K562 (cell line): ENCODE results near the gene MTG1. TPM values are rescaled to one million over a fixed set of nuclear protein-coding genes. Genes with fewer than 3 reads are reported as not detected.

Source experiments
- ATAC-seq: fragments of 200-7000 bp; cut with Tn5 transposase; 3 replicates; pipeline ENCODE4 v1.9.1; 2020; ENCODE audit warnings: moderate library complexity
- BruUV-seq: library from RNA; stranded (reverse); fragments of 400-500 nt; replicated peaks from 2 replicates; lab custom pipeline; 2021; lab: Mats Ljungman, UMichigan
- CTCF ChIA-PET: fragments of 300-600 bp; formaldehyde crosslinking; extraction: SDS; loops from one replicate; lab custom pipeline; 2021; ENCODE audit warnings: low intra/inter-chr PET ratio; lab: Yijun Ruan, JAX
- POLR2A ChIA-PET: fragments of 300-600, 350-650 bp; sonication (Branson Sonifier 250); formaldehyde crosslinking; extraction: SDS; loops from one replicate; lab custom pipeline; 2021; ENCODE audit warnings: antibody characterized with exemption, inconsistent platforms; lab: Yijun Ruan, JAX
- DNase-seq, 4 experiments: peaks; one replicate each; pipeline versions ENCODE4 v3.0.0 to v3.0.0-alpha.2; 2011 to 2018; ENCODE audit warnings: low spot score in 3 of 4, mixed read lengths in 3 of 4; ENCODE audit errors: extremely low read depth in 1 of 4
- FAIRE-seq: peaks from 2 replicates; lab custom pipeline; 2011; peaks lifted over from hg19 to GRCh38; lab: Jason Lieb, UNC
- H2AFZ ChIP-seq: 2 replicates; pipeline ENCODE4 v1.6.0; 2011; ENCODE audit warnings: low read depth, low read length, control low read depth, inconsistent platforms
- H3K27ac ChIP-seq: fragments of 200-600 bp; 3 replicates; pipeline ENCODE4 v1.8.0; 2011; ENCODE audit warnings: low read depth, mild to moderate bottlenecking, control low read depth, inconsistent platforms, low read length, moderate library complexity, mixed read lengths; ENCODE audit errors: extremely low read depth
- H3K27me3 ChIP-seq, 2 experiments: fragments of 300-600 bp in 1 of 2; 2 replicates in 1 of 2; 3 replicates in 1 of 2; pipeline versions ENCODE4 v1.6.0 to v1.8.0; 2011; ENCODE audit warnings: inconsistent platforms in 2 of 2, low read length in 2 of 2, mild to moderate bottlenecking in 1 of 2, mixed read lengths in 1 of 2, moderate library complexity in 1 of 2; ENCODE audit not compliant: control insufficient read depth in 2 of 2, insufficient read depth in 2 of 2
- H3K36me3 ChIP-seq: fragments of 300-600 bp; 3 replicates; pipeline ENCODE4 v1.8.0; 2011; ENCODE audit warnings: mild to moderate bottlenecking, low read length, inconsistent platforms; ENCODE audit not compliant: control insufficient read depth, insufficient read depth
- H3K4me1 ChIP-seq, 2 experiments: fragments of 200-600 bp in 1 of 2; replicated peaks in 1 of 2; 2 replicates in 1 of 2; 3 replicates in 1 of 2; pipeline versions ENCODE4 v1.5.1 to v1.8.0; 2011; ENCODE audit warnings: inconsistent platforms in 2 of 2, low read length in 2 of 2, mild to moderate bottlenecking in 1 of 2, mixed read lengths in 1 of 2, moderate library complexity in 1 of 2; ENCODE audit not compliant: control insufficient read depth in 2 of 2, insufficient read depth in 2 of 2
- H3K4me2 ChIP-seq: 2 replicates; pipeline ENCODE4 v1.6.1; 2011; ENCODE audit warnings: low read length, control low read depth, inconsistent platforms, mixed read lengths; ENCODE audit not compliant: insufficient read depth
- H3K4me3 ChIP-seq: fragments of 200-600 bp; sonication (generic), shearing (Covaris generic); 2 replicates; pipeline ENCODE4 v1.5.1; 2016; ENCODE audit warnings: control low read depth, inconsistent platforms
- H3K79me2 ChIP-seq: fragments of 200-600 bp; 3 replicates; pipeline ENCODE4 v1.8.0; 2011; ENCODE audit warnings: low read length, inconsistent platforms; ENCODE audit not compliant: control insufficient read depth, insufficient read depth
- H3K9ac ChIP-seq, 2 experiments: 2 replicates each; pipeline versions ENCODE4 v1.6.0 to v1.6.1; 2011; ENCODE audit warnings: low read depth in 2 of 2, low read length in 2 of 2, control low read depth in 1 of 2, inconsistent platforms in 1 of 2, mild to moderate bottlenecking in 1 of 2, mixed read lengths in 1 of 2; ENCODE audit not compliant: insufficient read depth in 1 of 2
- H3K9me1 ChIP-seq: one replicate; pipeline ENCODE4 v1.6.0; 2011; ENCODE audit warnings: inconsistent platforms, mild to moderate bottlenecking, low read length, moderate library complexity; ENCODE audit not compliant: control insufficient read depth, insufficient read depth
- H3K9me3 ChIP-seq: replicated peaks from 2 replicates; pipeline ENCODE4 v1.5.1; 2011; ENCODE audit warnings: low read depth, low read length, inconsistent platforms; ENCODE audit not compliant: control insufficient read depth, insufficient read depth
- H4K20me1 ChIP-seq: replicated peaks from 2 replicates; pipeline ENCODE4 v1.6.1; 2011; ENCODE audit warnings: low read length, inconsistent platforms, mixed read lengths; ENCODE audit not compliant: control insufficient read depth, insufficient read depth
- E2F6 ChIP-seq, 2 experiments: IDR thresholded peaks; 2 replicates each; pipeline ENCODE4 v1.6.1; 2011; ENCODE audit warnings: borderline replicate concordance in 1 of 2, control low read depth in 1 of 2, low read depth in 1 of 2, low read length in 1 of 2, mild to moderate bottlenecking in 1 of 2, mixed read lengths in 1 of 2, moderate library complexity in 1 of 2; ENCODE audit not compliant: insufficient read depth in 1 of 2, insufficient read length in 1 of 2, poor library complexity in 1 of 2, severe bottlenecking in 1 of 2; ENCODE audit errors: extremely low read depth in 1 of 2
- E4F1 ChIP-seq: fragments of 250-450 bp; sonication (Bioruptor Pico); IDR thresholded peaks from 2 replicates; pipeline ENCODE4 v1.5.0; 2021; ENCODE audit warnings: mild to moderate bottlenecking, borderline replicate concordance
- TAF9B ChIP-seq: fragments of 450-650 bp; IDR thresholded peaks from 2 replicates; pipeline ENCODE4 v1.6.1; 2018; ENCODE audit warnings: mild to moderate bottlenecking; ENCODE audit not compliant: partially characterized antibody
- TCF7 ChIP-seq: sonication (generic); IDR thresholded peaks from 2 replicates; pipeline ENCODE4 v1.6.1; 2016; ENCODE audit warnings: antibody characterized with exemption, borderline replicate concordance
- ZBTB8A ChIP-seq: fragments of 450-650 bp; IDR thresholded peaks from 2 replicates; pipeline ENCODE4 v1.6.1; 2018; ENCODE audit warnings: mild to moderate bottlenecking, moderate library complexity; ENCODE audit not compliant: partially characterized antibody
- ZNF766 ChIP-seq: fragments of 200-800 bp; sonication (Bioruptor generic); conservative IDR thresholded peaks from 2 replicates; pipeline ENCODE4 v1.6.1; 2016; ENCODE audit warnings: missing genetic modification characterization, missing compliant biosample characterization
- WGBS: fragments of 100-300 bp; shearing (Covaris generic); methylation state at CpG from one replicate; pipeline ENCODE4 v1.1.6; 2016; ENCODE audit warnings: low coverage, mixed read lengths; ENCODE audit not compliant: insufficient coverage; ENCODE audit errors: missing lambda C conversion rate; 5-methylcytosine and 5-hydroxymethylcytosine counted together
- in situ Hi-C: fragments of 300-500 bp; cut with MboI; formaldehyde crosslinking; loops from 4 replicates; pipeline ENCODE4 v1.15.0; 2018; ENCODE audit warnings: inconsistent platforms, mixed read lengths
- intact Hi-C: fragments of 100-400 bp; cut with micrococcal nuclease; formaldehyde crosslinking; loops from 2 replicates; pipeline ENCODE4 v1.14.2; 2022
- polyA plus RNA-seq, 8 experiments: library from polyadenylated mRNA; depleted of rRNA in 4 of 8; stranded (reverse) in 5 of 8; unstranded in 3 of 8; fragments of >200 nt; fragmentation: Nextera tagmentation in 2 of 8; fragmentation: Illumina TruSeq in 1 of 8; extraction: Ambion mirVana in 2 of 8; extraction: Trizol in 1 of 8; gene quantifications; 2 replicates each; pipeline versions ENCODE4 v1.2.1 to v1.2.3, GENCODE V29; 2011 to 2014; ENCODE audit warnings: inconsistent platforms in 1 of 8, missing spikeins in 1 of 8
- total RNA-seq, 7 experiments: library from RNA; depleted of rRNA in 6 of 7; stranded (reverse); fragments of >200 nt in 6 of 7; fragmentation: Illumina TruSeq in 2 of 7; extraction: Trizol in 2 of 7; gene quantifications; 2 replicates each; pipeline versions ENCODE4 v1.2.1 to v1.2.3, GENCODE V29; 2011 to 2021; ENCODE audit warnings: low replicate concordance in 1 of 7
- TF ChIP-seq, protein P1 (sequence below): fragments of 450-650 bp; formaldehyde crosslinking; IDR thresholded peaks from 2 replicates; pipeline ENCODE4 v1.4.0; 2020; ENCODE audit warnings: mild to moderate bottlenecking

The MTG1 gene
- total and polyA plus RNA-seq, 9 of the 15 experiments (the other 6 are each of a cell fraction or from before 2014, with no cell fraction given), result 2.8 to 28.2 (median 15.4) TPM

- TF ChIP-seq, protein P1, sequence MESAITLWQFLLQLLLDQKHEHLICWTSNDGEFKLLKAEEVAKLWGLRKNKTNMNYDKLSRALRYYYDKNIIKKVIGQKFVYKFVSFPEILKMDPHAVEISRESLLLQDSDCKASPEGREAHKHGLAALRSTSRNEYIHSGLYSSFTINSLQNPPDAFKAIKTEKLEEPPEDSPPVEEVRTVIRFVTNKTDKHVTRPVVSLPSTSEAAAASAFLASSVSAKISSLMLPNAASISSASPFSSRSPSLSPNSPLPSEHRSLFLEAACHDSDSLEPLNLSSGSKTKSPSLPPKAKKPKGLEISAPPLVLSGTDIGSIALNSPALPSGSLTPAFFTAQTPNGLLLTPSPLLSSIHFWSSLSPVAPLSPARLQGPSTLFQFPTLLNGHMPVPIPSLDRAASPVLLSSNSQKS, result no peak
- TF ChIP-seq TCF7 (no peak), ZNF766 (CRISPR knock-in tag) (no peak), E4F1 (no peak), ZBTB8A (no peak), E2F6 (IDR thresholded peaks at IDR 0.05; ENCODE audit: borderline replicate concordance in 1 of 2, extremely low read depth in 1 of 2, insufficient read depth in 1 of 2, insufficient read length in 1 of 2, low read depth in 1 of 2, low read length in 1 of 2, poor library complexity in 1 of 2, severe bottlenecking in 1 of 2) (no peak), TAF9B (no peak)
- no peak for DNase-seq
- peak overlapping the region; percentile 87; the same call in 1 of the 2 replicates for H3K4me2 ChIP-seq
These were observed 2.2 kb downstream of the MTG1 start for GRCh38 chr10:133396035-133396624.

More at GRCh38 chr10:133396035-133396624, 2.2 kb downstream of the MTG1 start:
- H3K9me1 ChIP-seq, result no peaks in the 10 kb centered on the region
- CTCF ChIA-PET, result no interaction called here
- intact Hi-C loops, result loop anchor here (10.0 kb wide), 1 partner anchor 71 kb away; no protein-coding TSS in a partner anchor
- ATAC-seq (no peak), FAIRE-seq (no peak)
- peaks cover 6 to 46% of the 10 kb centered on the region in 2 experiments; a peak in 4 of 5 replicates for H3K4me1 ChIP-seq
- H3K79me2 ChIP-seq, result peaks cover 20% of the 10 kb centered on the region
- H3K27me3 ChIP-seq, result no peaks in the 10 kb centered on the region
- H3K27ac ChIP-seq, result no peak overlapping the region
- H4K20me1 ChIP-seq, result no peaks in the 10 kb centered on the region
- H2AFZ ChIP-seq, result no peak overlapping the region; the same call in 1 of the 2 replicates
- no peaks in the 10 kb centered on the region for H3K9me3 ChIP-seq
- WGBS, result 97% methylated on average over 15 of the region's 19 CpGs
- in situ Hi-C loops, result no loop called here
- no TSS peak for BruUV-seq
- POLR2A ChIA-PET, result interaction anchor here (0.6 kb wide), 1 partner anchor 346 kb away, joined by 4 read pairs; no protein-coding TSS in a partner anchor
- no peak overlapping the region for H3K4me3 ChIP-seq
- peaks cover 31% of the 10 kb centered on the region; the same call in 1 of the 3 replicates for H3K36me3 ChIP-seq
- peak overlapping the region; percentile 37 to 99; a peak in 3 of 4 replicates for H3K9ac ChIP-seq
